OCI-LY7 (cell line): ENCODE measurements around the gene PARD3.

Source experiments
- EZH2phosphoT487 ChIP-seq: fragments of 200-600 bp; sonication (generic); IDR thresholded peaks from 2 replicates; pipeline ENCODE4 v1.6.1; 2018; ENCODE audit warnings: low read depth, borderline replicate concordance, mild to moderate bottlenecking, mixed run types, antibody characterized with exemption, low read length, moderate library complexity, mixed read lengths
- TF ChIP-seq, protein P1 (sequence below): fragments of 200-600 bp; sonication (generic); conservative IDR thresholded peaks from 2 replicates; pipeline ENCODE4 v1.5.1; 2014; ENCODE audit warnings: mild to moderate bottlenecking, antibody characterized with exemption, low read length, moderate library complexity, mixed read lengths

DNA sequence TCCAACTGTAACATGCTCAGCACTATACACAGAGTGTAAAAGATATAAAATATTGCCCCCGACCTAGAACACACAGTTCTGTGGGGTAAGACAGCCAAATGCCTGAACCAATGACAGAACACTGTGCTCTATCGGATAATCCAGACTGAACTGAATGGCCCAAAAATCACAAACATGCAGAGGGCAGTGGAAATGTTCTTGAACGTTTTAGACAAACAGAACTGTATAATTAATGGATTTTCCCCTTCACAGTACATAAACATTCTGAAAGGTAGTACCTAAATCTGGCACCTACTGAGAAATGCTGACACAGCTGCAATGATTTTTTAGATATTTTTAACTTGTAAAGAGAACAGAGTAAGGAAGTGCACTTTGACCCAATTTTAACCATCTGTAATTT, 33.4 kb downstream of the PARD3 start:
- TF ChIP-seq, protein P1, sequence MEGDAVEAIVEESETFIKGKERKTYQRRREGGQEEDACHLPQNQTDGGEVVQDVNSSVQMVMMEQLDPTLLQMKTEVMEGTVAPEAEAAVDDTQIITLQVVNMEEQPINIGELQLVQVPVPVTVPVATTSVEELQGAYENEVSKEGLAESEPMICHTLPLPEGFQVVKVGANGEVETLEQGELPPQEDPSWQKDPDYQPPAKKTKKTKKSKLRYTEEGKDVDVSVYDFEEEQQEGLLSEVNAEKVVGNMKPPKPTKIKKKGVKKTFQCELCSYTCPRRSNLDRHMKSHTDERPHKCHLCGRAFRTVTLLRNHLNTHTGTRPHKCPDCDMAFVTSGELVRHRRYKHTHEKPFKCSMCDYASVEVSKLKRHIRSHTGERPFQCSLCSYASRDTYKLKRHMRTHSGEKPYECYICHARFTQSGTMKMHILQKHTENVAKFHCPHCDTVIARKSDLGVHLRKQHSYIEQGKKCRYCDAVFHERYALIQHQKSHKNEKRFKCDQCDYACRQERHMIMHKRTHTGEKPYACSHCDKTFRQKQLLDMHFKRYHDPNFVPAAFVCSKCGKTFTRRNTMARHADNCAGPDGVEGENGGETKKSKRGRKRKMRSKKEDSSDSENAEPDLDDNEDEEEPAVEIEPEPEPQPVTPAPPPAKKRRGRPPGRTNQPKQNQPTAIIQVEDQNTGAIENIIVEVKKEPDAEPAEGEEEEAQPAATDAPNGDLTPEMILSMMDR = no peak
- TF ChIP-seq EZH2phosphoT487 = no peak
